Measurements from ENCODE around the gene INO80C.

The INO80C gene, protein sequence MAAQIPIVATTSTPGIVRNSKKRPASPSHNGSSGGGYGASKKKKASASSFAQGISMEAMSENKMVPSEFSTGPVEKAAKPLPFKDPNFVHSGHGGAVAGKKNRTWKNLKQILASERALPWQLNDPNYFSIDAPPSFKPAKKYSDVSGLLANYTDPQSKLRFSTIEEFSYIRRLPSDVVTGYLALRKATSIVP

DNA sequence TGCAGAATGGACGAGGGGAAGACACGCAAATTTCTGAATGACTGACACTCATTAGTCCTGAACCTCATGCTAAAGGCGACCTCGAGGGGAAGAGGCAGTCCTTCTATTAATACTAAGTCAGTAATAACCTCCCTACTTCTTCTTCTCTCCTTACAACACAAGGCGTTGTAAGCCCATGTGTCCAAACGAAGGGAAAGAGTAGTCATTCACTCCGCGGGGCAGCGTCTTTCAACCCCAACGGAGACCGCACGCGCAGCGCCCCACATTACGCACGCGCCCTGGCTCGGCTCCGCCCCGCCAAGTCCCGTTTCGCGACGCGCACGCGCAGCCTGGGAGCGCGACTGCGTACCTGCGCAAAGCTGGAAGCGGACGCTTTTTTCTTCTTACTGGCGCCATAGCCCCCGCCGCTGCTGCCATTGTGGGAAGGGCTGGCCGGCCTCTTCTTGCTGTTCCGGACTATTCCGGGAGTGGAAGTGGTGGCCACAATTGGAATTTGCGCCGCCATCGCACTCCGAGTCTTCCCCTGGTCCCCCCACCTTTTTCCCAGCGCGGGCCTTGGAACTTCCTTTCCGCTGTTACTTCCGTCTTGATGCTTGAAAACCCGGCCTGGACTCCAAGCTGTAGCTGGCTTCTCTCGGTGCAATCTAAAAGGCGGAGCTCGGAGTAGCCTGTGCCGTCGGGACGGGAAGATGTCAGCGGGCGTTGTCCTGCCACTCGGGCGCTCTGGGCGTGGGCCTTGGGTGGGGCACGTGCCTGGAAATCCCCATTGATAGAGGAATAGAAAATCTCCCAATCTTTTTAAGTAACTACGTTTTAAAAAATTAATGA, at the start of gene INO80C:
TSS of gene INO80C (minus strand) at position 591 of the 828 bp plus-strand sequence. CDS start at position 505, 86 bp downstream.
- peak; percentile 93 for DNase-seq (ENCODE audit: low spot score)

DNA sequence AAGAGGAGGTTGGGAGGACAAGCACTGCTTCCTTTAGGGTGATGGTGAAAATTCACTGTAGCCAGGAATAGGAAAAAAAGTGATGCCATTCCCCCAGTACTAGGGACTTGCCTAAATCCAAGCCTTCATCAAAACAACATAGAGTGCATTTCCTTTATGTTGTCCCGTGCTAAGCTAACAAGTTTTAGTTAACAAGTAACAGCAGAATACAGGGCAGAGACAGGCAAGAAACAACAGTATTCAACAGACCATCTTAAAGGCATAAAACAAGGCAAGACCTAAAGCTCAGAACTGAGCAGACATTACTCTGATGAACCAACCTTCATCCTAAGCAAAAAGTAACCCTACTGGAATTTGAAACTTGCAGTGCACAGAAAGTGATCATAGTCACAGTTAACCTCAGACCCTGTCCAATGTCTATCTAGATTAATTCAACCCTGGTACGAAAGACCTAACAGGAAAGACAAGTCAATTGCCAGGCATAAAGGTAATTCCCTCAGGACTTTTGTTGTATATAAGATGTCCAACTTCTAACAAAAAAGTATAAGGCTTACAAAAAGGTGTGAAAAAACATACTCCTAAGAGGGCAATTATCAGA, 49.3 kb upstream of the INO80C start:
- no peak for DNase-seq (ENCODE audit: low spot score)

DNA sequence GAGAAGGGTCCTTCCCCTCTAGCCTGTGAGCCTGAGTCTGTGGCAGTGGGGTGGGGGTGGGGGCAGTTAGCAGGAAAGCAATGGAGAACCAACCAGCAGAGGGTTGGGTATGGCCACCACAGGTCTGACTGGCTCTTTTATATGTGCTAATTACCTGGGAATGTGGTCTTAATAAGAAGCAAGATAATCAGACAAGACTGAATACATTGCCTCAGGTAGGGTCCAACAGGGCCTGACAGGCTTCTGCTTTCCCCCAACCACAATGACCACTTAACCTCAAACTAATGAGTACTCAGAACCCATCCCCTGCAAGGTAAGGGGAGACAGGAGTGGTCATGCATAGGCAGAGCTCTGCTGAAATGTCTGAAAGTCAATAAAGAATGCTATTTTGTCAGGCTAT, 44.6 kb upstream of the INO80C start:
- no peak for DNase-seq (ENCODE audit: low spot score)

DNA sequence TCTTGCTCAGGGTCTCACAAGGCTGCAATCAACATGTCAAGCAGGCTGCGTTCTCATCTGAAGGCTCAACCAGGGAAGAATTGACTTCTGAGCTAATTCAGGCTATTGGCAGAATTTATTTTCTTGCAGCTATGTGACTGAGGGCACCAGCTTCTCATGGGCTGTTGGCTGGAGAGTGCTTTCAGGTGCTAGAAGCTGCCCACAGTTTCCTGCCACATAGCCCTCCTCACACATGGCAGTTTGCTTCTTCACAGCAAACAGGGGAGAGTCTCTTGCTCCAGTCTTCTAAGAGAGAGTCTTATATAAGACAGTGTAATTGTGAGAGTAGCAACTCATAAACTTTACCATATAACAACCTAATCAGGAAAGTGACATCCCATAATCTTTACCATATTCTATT, 37.5 kb upstream of the INO80C start:
- DNase-seq (ENCODE audit: low spot score) = no peak

DNA sequence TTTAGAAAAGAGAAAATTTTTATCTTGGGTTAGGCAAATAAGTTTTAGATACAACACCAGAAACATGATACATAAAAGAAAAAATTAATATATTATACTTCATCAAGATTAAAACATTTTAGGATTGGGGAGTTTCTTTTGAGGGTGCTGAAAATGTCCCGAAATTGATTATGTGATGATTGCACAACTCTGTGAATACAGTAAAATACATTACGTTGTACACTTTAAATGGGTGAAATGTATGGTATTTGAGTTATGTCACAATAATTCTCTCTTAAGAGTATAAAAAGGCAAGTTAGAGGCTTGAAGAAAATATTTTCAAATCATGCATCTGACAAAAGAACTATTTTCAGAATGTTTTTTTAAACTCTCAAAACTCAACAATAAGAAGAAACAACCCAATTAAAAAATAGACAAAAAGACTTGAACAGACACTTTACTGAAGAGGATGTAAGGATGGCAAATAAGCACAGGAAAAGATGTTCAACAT, 36.2 kb upstream of the INO80C start:
- DNase-seq (ENCODE audit: low spot score) = no peak

DNA sequence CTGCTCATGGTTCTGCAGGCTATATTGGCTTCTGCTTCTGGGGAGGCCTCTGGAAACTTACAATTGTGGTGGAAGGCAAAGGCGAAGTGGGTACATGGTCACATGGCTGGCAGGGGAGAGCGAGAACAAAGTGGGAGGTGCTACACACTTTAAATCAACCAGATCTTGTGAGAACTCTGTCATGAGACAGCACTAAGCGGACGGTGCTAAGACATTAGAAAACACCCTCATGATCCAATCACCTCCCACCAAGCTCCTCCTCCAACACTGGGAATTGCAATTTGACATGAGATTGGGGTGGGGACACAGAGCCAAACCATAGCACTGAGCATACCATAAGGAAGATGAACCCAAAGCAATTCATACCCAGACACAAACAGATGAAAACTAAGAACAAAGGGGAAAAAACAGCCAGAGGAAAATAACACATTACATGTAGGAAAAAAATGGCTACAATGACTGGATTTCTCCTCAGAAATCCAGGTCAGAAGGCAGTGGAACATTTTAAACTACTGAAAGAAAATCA, 31.1 kb upstream of the INO80C start:
- DNase-seq (ENCODE audit: low spot score) = no peak

DNA sequence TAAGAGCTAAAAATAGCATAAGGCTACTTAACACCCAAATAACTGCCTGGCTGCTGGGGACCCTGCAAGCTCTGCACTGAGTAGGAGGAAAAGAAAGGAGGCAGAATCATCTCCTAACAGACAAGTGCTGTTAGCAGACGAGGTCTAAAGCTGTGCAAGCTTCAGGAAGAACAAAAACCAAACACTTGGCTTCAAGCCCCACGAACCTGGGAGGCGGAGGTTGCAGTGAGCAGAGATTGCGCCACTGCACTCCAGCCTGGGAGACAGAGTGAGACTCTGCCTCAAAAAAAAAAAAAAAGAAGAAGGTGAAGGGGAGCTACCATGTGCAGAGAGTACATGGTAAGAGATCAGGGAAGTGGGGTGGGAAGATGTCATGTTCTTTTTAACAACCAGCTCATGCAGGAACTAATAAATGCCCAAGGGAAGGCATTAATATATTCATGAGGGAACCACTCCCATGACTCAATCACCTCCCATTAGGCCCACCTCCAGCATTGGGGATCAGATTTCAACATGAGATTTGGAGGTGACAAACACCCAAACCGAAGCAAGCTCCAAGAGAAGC, 28.8 kb upstream of the INO80C start:
- no peak for DNase-seq (ENCODE audit: low spot score)

DNA sequence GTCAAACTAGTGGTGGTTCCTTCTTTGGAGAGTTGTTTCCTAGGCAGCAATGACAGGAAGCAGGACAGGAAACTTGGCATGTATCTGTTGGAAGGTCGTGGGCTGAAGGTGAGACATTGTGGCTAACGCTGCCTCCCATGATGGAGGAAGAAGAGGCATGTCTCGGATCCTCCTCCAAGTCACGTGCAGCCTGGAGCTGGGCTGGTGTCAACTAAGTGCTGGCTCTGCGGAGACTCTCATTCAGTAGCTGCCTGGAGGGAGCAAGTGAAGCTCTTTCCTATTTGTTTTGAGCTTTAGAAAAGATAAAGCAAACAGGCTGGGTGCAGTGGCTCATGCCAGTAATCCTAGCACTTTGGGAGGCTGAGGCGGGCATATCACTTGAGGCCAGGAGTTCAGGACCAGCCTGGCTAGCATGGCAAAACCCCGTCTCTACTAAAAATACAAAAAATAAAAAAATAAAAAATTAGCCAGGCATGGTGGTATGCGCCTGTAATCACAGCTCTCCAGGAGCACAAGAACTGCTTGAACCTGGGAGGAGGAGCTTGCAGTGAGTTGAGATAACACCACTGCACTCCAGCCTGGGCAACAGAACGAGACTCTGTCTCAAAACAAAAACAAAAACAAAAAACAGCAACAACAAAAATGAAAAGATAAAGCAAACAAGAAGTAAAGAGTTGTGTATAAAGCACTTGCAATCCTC, 28.2 kb upstream of the INO80C start:
- no peak for DNase-seq (ENCODE audit: low spot score)

DNA sequence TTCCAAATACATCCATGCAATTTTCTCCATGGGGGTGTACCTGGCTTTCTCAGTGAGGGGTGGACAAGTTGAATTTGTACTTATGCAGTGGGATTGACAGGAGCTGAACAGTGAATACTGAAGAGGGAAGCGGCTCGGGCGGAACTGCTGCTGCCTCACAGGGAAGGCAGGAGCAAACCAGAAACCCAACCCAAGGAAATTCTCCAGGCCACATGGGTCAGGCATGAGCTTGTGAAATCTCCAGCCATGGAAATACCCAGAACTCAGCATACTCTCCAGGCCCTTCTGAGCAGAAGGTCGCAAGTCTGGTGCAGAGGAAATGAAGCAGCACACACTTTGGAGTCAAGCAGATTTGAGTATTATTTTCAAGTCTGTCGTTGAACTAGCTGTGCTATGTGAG, 26.5 kb upstream of the INO80C start:
- DNase-seq (ENCODE audit: low spot score) = peak; percentile 65

DNA sequence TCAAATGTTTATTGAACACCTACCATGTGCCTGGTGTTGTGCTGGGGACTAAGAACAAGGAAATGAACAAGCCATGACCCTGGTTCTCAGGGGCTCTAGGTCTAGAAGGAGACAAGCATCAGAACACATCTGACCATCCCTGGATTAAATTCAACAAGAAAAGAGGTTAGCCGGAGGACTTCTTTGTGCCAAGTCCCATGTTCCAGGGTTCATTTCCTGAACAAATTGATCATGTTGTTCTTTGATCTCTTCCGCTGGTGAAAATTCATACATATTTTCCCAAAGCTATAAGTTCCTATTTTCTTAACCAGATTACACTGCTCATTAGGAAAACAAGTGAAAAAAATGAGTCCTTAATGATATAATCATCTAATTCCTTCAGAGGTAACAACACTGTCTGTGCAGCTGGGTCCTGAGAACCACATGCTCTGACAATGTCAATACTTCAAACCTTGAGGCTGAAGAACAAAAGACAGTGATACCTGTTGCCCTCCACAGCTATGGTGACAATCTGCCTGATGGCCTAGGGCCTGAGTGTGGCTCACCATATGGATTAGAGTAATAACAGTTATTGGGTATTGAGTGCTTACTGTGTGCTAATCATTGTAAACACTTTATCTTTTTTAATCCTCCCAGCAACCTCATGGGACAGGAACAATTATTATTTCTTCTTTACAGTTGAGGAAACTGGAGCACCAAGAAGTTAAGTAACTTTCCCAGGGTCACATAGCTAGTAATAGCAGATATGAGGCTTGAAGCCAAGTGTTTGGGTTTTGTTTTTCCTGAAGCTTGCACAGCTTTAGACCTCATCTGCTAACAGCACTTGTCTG, 24.6 kb upstream of the INO80C start:
- no peak for DNase-seq (ENCODE audit: low spot score)

DNA sequence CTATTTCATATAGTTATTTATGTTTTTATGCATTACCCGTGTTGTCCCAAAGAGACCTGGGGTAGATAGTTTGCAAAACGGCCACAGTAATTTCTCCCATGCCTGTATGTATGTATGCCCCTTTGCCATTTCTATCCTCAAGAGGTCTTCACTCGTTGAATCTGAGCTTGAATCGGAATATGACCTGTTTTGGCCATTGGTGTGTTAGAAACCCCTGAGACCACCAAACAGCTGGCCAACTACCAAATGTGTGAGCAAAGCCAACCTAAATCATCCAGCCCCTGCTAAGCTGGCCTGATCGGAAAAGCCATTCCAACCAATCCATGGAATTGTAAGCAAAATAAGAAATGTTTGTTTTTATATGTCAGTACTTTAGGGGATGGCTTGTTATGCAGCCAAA, 23.4 kb upstream of the INO80C start:
- DNase-seq (ENCODE audit: low spot score) = no peak

DNA sequence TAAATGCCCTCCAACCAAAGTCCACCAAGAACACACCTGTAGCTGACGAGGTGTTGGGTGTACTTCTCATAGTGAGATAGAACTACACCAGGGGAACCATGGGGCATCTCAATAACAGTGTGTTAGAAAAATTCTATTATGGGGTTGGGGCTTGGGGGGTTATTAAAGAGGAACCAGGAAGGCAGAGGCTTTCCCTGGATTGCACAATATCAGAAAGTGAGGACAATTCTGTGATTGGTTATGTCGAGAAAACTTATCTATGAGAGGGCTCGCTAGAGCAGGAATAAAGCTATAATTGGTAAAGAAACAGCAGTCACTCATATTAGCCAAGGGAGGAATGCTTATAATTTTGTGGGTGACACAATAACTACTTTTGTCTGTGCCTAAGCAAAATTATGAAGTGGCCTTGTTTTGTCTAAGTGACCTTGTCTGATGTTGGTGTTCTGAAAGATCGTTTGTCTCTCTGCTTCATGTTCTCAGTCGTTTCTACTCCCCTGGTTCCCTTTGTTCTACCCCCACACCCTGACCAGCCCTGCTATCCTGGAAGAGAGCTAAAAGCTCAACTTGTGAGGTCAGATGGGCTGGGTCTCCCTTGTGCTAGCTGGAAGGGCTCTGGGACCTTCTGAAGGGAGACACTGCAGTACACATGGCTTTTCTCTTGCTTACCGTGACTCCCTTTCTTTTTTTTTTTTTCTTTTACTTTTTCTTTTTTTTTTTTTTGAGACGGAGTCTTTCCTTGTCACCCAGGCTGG, 21.6 kb upstream of the INO80C start:
- no peak for DNase-seq (ENCODE audit: low spot score)

DNA sequence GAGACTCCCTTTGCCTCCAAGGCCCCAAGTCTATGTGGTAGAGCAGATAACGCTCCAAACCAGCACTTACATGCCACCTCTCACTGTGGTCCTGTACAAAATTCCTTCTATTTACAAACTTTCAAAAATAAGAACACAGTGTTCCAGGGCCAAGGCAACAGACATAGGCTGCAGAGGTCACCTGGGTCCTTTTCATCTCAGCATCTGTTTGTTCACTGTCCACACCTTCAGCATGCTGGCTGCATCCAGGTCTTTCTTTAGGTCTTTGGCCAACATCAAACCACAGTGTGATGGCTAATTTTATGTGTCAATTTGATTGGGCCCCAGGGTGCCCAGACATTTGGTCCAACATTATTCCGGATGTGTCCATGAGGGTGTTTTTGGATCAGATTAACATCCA, 20.0 kb upstream of the INO80C start:
- DNase-seq (ENCODE audit: low spot score) = no peak

DNA sequence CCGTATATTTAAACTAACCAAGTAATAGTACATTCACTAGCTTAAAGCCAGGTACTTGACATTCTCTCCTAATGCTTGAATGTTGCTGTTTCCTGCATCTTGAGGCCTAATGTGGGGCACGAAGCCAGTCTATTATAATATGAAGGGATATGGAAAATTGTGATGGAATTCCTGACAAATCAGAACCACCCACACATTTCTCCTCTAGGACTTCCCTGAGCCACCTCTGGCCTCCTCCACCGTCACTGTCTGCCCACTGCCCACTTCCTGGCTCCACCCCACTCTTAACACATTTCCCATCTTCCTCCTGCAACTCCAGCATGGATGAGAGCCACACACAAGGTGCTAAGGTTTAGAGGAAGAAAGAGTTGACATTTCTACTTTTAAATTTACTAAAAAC, 19.0 kb upstream of the INO80C start:
- no peak for DNase-seq (ENCODE audit: low spot score)

DNA sequence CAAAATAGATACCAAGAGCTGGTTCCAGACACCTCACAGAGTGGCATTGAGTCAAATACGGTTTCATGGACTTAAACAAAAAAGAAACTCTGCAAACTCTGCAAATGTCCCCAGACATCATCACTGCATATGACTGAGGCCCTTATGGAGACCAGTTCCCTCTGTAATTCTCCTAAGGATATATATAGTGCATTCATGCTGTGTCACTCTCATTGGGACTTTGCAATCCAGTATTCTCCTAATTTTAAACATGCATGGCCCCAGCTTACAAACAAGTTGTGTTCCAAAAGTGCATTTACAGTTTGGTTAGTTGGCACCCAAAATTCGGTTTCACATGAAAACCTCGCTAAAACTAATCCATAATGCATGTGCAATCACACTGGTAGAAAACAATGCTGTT, 18.6 kb upstream of the INO80C start:
- DNase-seq (ENCODE audit: low spot score) = no peak

DNA sequence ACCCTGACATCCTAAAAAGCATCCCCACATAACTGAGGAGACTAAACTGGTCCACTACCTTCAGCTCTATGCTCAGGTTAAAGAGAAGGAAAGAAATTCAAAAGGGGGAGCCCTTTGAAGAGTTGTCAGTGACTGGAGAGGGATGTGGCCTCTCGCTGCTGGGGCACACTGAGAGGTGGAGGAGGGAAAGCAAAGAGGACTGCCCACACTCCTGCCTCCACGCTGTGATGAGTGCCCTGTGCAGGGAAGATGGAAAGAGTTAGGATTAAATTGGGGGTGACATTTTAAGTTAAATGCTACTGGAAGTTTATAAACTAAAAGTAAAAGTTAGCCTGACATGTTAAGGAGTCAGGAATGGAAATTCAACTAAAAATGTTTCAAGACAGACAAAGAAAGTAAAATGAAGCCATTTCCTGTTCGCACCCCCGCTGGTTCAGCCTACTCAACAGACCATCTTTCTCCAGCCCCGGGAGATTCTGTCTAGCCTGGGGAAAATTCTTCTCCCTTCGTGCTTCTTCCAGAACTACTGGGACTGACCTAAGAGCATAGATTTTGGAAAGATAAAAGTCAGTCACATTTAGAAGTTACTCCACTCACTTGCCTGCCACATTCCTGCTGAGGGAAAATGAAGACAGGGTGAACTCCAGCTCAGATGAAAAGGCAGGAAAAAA, 17.8 kb upstream of the INO80C start:
- DNase-seq (ENCODE audit: low spot score) = no peak

DNA sequence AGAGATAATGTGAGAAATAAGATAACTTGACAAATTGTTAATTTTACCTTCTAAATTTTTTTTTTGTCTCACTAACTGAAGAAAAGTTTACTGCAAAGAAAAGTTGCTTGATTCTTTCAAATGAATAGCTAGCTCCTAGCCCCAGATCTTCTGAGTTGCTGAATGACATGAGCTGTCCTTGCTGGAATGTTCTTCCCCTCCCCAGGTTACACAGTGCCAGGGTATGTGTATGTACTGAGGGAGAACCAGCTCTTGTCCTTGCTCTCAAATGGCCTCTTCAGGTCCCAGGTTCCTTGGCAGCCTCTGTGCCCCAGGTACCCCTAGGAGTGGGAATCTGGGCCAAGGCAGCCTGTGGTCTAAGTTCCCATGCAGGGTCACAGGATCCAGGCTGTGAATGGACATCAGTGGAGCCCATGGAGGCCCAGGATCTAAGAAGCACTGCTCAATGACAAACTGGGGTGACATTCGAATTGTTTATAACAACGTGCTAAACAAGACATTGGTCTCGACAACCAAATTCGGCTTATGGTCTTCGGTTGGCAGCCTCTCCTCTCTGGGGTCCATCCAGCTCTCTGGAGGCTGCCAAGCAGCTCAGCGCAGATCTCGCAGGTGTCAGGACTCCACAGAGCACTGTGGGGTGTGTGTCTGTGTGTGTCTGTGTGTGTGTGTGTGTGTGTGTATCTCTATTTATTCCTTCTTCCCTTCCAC, 17.1 kb upstream of the INO80C start:
- DNase-seq (ENCODE audit: low spot score) = no peak

DNA sequence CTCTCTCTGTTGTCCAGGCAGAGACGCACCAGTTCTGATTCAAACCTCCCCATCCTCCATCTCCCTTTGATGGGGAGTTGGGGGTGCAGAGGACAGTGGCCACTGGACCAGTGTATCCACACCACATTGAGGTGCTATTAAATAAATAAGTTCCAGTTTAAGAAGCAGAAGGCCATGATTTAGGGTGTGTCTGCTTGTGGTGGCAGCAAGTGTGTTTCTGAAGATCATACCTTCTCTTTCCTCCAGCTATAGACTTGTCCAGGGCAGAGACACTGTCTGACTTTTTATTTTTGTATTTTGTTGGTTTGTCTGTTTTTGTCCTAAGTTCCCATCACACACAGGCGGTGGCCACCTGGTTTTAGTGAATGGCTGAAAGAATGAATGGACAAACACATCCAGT, 16.5 kb upstream of the INO80C start:
- DNase-seq (ENCODE audit: low spot score) = no peak
